H1 (cell line): ENCODE results near the gene CEBPA. TPM values are rescaled to one million over a fixed set of nuclear protein-coding genes. Genes with fewer than 3 reads are reported as not detected.

Experiments used
- ATF3 ChIP-seq: IDR thresholded peaks from 2 replicates; pipeline ENCODE4 v1.6.1; 2011; ENCODE audit warnings: low read depth, mild to moderate bottlenecking, low read length; ENCODE audit not compliant: insufficient read depth
- SAP30 ChIP-seq: fragments of 300-600 bp; sonication (generic); IDR thresholded peaks from 2 replicates; pipeline ENCODE4 v1.7.1; 2012; ENCODE audit warnings: low read length, moderate library complexity, mild to moderate bottlenecking, inconsistent platforms; ENCODE audit not compliant: insufficient read depth, insufficient replicate concordance
- SP2 ChIP-seq: IDR thresholded peaks from 2 replicates; pipeline ENCODE4 v1.6.1; 2012; ENCODE audit warnings: mild to moderate bottlenecking, low read length, inconsistent platforms
- polyA plus RNA-seq, 7 experiments: library from polyadenylated mRNA; depleted of rRNA in 3 of 7; stranded (reverse) in 5 of 7; unstranded in 2 of 7; fragments of >200 nt in 5 of 7; fragments of 200-250 nt in 2 of 7; gene quantifications; 1 replicate in 5 of 7; 2 replicates in 1 of 7; 4 replicates in 1 of 7; pipeline versions ENCODE4 v1.2.1 to v1.2.3, GENCODE V29; 2011 to 2013; ENCODE audit warnings: missing spikeins in 2 of 7, mixed read lengths in 2 of 7
- total RNA-seq: library from RNA; stranded (reverse); fragmentation: NEBNext Ultra II Directional; extraction: Animal tissue kit (Norgen Biotek cat#: 25700); gene quantifications from 2 replicates; pipeline ENCODE4 v1.2.1, GENCODE V29; 2021

Gene CEBPA
- total and polyA plus RNA-seq, 2 of the 8 experiments (the other 6 are each of a cell fraction or from before 2014, with no cell fraction given), result 2.0 to 2.7 TPM

DNA sequence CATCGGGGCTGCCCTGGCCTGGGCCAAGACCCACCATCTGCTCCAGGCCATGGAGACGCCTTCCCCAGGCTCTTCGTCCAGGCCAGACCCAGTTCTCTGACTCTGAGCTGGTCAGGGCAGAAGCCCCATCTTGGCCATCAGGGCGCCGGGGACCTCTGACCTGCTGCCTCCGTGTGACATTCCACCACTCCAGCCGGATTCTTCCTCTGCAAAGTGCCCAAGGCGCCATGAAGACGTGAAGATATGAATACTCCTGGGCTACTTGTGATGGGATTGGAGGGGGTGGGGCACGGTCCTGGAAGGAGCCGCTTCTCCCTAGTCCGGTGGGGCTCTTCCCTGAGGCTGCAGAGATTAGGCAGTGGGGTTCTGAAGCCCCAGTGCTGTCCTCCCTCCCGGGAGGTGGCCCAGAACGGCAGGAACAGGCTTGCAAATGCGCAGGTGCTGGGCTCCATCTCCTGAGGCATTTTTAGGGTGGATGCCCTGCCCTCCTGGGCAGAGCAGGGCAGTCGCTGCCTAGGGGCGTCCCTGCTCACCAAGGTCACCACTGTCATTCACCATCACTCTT, 50.7 kb downstream of the CEBPA start (continued):
- no peak for TF ChIP-seq ATF3
- TF ChIP-seq SAP30, result no peak
- TF ChIP-seq SP2, result no peak
- TF ChIP-seq, all 59 proteins: peak for 0
